BLaER1 (cell line): ENCODE results near the gene CDC42EP3.
A peak's percentile ranks its signal among the peaks of the same experiment; 100 is the strongest.

Experiments used
- H3K27ac ChIP-seq: shearing (Covaris generic); formaldehyde crosslinking; 2 replicates; pipeline ENCODE4 v1.8.1; 2022
- H3K27me3 ChIP-seq: shearing (Covaris generic); formaldehyde crosslinking; 2 replicates; pipeline ENCODE4 v1.8.1; 2022
- H3K36me3 ChIP-seq: shearing (Covaris generic); formaldehyde crosslinking; 2 replicates; pipeline ENCODE4 v1.8.1; 2022
- H3K4me1 ChIP-seq: shearing (Covaris generic); formaldehyde crosslinking; 2 replicates; pipeline ENCODE4 v1.8.1; 2022
- H3K4me2 ChIP-seq: shearing (Covaris generic); formaldehyde crosslinking; 2 replicates; pipeline ENCODE4 v1.8.1; 2022
- H3K4me3 ChIP-seq: shearing (Covaris generic); formaldehyde crosslinking; 2 replicates; pipeline ENCODE4 v1.8.1; 2022
- H3K9ac ChIP-seq: shearing (Covaris generic); formaldehyde crosslinking; 2 replicates; pipeline ENCODE4 v1.8.1; 2022
- H3K9me3 ChIP-seq: shearing (Covaris generic); formaldehyde crosslinking; 2 replicates; pipeline ENCODE4 v1.8.1; 2022
- H4K20me1 ChIP-seq: shearing (Covaris generic); formaldehyde crosslinking; 2 replicates; pipeline ENCODE4 v1.8.1; 2022
- Cebpa-rat ChIP-seq: shearing (Covaris generic); IDR thresholded peaks from 2 replicates; pipeline ENCODE4 v1.8.1; 2022

CDC42EP3 gene

DNA sequence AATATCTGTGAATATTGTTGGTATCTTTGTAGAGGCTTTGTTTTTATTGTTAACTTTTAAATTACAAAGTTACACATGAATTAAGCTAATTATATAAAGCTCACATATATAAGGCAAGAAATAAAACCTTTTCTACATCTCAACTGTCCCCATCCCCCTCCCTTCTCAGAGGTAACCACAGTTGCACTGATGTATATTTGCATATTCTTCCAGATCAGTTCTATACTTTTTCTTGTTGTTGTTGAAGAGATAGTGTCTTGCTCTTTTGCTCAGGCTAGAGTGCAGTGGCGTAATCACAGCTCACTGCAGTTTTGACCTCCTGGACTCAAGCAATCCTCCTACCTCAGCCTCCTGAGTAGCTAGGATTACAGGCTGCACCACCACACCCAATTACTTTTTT is 36.0 kb upstream of the CDC42EP3 start:
- Histone ChIP-seq H3K9me3 (peaks cover 10% of the 10 kb centered on the region), H3K27ac (no peak overlapping the region), H3K4me3 (no peak overlapping the region), H3K36me3 (no peaks in the 10 kb centered on the region), H3K4me1 (peaks cover 44% of the 10 kb centered on the region), H3K9ac (no peak overlapping the region), H3K4me2 (peak overlapping the region; percentile 3; the same call in 1 of the 2 replicates), H4K20me1 (no peaks in the 10 kb centered on the region), H3K27me3 (no peaks in the 10 kb centered on the region)
- no peak for TF ChIP-seq Cebpa-rat

DNA sequence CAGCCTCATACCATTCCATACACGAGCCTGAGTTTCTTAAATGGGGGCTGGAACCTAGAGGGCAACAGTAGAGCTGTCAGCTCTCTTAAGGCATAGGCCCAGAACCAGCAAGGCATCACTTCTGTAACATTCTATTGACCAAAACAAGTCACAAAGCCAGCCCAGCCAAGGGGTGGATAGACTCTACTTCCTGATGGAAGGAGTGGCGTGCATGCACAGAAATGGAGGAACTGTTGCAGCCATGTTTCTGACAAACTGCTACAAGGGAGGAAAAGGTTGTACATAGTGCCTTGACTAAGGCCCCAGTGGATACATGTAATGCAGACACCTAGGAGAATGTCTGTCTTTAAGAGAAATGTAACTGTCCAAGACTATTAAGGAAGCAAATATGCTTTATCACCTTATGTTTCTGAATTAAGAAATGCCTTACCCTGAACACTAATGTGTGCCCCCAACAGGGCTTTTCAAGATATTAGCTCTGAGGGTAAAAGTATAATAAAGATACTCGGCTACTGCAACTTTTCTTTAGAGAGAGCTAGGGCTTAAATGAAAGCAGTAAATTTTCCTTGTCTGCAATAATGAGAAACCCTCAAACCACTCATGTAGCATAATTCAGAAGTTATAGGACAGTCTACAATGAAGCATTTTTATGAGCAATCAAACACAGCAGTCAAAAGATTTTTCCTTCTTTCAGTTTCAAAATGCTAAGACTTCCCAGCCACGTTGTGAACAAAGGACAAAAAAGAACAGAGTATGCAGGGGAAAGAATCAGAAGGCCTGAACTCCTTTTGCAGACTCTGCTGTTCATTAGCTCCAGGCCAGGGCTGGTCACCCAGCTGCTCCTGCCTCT is 35.1 kb upstream of the CDC42EP3 start:
- Histone ChIP-seq H3K4me2 (0 out of 2 replicates have a peak overlapping the region, but pooled peaks have one; percentile 11), H4K20me1 (no peaks in the 10 kb centered on the region), H3K27me3 (no peaks in the 10 kb centered on the region), H3K4me1 (peaks cover 36% of the 10 kb centered on the region), H3K4me3 (no peak overlapping the region), H3K36me3 (no peaks in the 10 kb centered on the region), H3K9me3 (peaks cover 10% of the 10 kb centered on the region), H3K9ac (no peak overlapping the region), H3K27ac (no peak overlapping the region)
- no peak for TF ChIP-seq Cebpa-rat

DNA sequence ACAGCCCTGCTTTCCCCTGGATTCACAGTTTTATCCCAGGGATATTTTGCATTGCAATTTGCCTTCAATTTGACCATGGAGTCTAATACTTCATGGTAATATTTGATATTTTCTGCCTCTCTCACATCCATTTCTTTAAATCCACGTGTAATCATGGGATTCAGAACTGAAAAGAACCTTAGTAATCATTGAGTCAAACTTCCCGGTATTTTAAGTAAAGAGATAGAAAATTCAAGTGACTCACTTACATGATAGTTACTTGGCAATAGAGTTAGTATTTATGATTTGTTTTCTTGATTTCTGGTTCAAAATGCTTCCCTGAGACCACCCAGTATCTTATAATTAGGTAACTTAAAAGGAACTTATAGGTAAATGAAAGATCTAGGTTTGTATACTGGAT is 33.7 kb upstream of the CDC42EP3 start:
- no peak overlapping the region for H3K9ac ChIP-seq
- no peaks in the 10 kb centered on the region for H3K27me3 ChIP-seq
- no peak for TF ChIP-seq Cebpa-rat
- H3K4me3 ChIP-seq = no peak overlapping the region
- H3K9me3 ChIP-seq = peaks cover 10% of the 10 kb centered on the region
- H3K27ac ChIP-seq = no peak overlapping the region
- no peaks in the 10 kb centered on the region for H3K36me3 ChIP-seq
- H4K20me1 ChIP-seq = no peaks in the 10 kb centered on the region
- H3K4me2 ChIP-seq = no peak overlapping the region
- peaks cover 22% of the 10 kb centered on the region for H3K4me1 ChIP-seq

DNA sequence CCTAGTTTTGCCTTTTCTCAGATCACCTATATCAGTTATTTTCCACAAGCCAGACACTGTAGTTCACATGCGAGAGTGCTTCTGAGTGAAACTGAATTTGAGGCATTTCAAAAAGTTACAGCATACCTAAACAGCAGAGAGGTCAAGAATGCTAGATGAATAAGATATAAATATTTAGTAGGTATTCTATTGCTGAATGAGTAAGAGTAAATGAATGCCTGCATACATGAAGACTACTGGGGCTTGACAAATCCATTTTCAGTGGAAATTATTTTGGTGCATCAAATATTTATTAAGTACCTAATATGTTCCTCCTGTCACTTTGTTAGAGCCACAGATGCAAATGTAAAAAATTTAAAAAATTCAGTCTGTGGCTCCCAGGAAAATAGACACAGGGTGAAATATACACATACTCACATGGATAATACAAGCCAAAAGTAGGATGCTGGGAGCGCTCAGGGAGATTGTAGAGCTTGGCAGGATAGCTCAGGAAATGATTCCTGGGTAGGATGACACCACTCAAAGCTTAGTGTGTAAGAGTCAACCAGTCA is 27.6 kb upstream of the CDC42EP3 start:
- H3K4me3 ChIP-seq = no peak overlapping the region
- H4K20me1 ChIP-seq = no peaks in the 10 kb centered on the region

DNA sequence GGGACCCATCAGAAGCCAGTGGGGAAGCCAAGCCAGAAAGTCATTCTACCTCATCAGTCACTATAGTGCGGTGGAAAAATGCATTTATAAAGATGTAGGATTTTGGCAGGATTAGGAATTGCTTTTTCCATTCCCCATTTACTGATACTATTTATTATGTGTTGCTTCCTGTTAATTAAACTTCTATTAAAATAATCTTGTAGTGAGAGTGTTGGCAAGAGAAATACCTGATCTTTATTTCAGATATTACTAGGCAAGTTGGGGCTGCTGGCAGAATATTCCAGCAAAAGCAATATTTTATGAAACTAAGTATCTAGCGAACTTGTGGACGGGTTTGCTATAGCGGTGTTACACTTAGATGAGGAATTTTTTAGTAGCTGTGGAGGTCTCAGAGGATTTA is 23.9 kb upstream of the CDC42EP3 start:
- Histone ChIP-seq H3K27me3 (no peaks in the 10 kb centered on the region), H4K20me1 (no peaks in the 10 kb centered on the region), H3K27ac (no peak overlapping the region), H3K4me2 (no peak overlapping the region), H3K36me3 (no peaks in the 10 kb centered on the region), H3K9ac (no peak overlapping the region), H3K4me1 (no peaks in the 10 kb centered on the region), H3K4me3 (no peak overlapping the region), H3K9me3 (no peaks in the 10 kb centered on the region)
- no peak for TF ChIP-seq Cebpa-rat

More for the DNA sequence above, 27.6 kb upstream of the CDC42EP3 start:
- H3K9ac ChIP-seq = no peak overlapping the region
- H3K4me1 ChIP-seq = no peaks in the 10 kb centered on the region
- peaks cover 10% of the 10 kb centered on the region for H3K9me3 ChIP-seq
- H3K27ac ChIP-seq = no peak overlapping the region
- H3K27me3 ChIP-seq = no peaks in the 10 kb centered on the region
- no peak overlapping the region for H3K4me2 ChIP-seq
- H3K36me3 ChIP-seq = no peaks in the 10 kb centered on the region
- TF ChIP-seq Cebpa-rat = no peak

DNA sequence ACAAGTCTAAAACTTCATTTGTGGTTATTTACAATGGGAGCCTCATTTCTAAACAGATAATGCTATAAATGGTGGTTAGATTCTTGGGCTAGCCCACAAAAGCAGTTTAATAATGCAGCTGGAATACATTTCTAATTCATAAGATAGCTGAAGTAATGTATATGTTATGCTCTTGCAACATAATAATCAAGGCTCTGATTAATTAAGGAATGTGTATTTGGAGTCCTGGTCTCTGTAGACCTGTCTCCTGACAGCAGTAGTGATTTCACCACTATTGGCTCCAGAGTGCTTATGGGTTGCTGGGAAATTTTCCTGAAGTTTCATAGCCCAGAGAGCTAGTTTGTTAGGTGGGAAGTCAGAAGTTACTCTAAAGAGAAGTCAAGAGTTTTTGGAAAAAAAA is 21.3 kb upstream of the CDC42EP3 start:
- no peak overlapping the region for H3K4me2 ChIP-seq
- H3K4me1 ChIP-seq = no peaks in the 10 kb centered on the region
- H3K36me3 ChIP-seq = no peaks in the 10 kb centered on the region
- no peaks in the 10 kb centered on the region for H3K9me3 ChIP-seq
- H3K27ac ChIP-seq = no peak overlapping the region
- no peaks in the 10 kb centered on the region for H3K27me3 ChIP-seq
- no peak overlapping the region for H3K4me3 ChIP-seq
- TF ChIP-seq Cebpa-rat = no peak
- H4K20me1 ChIP-seq = no peaks in the 10 kb centered on the region
- H3K9ac ChIP-seq = no peak overlapping the region

DNA sequence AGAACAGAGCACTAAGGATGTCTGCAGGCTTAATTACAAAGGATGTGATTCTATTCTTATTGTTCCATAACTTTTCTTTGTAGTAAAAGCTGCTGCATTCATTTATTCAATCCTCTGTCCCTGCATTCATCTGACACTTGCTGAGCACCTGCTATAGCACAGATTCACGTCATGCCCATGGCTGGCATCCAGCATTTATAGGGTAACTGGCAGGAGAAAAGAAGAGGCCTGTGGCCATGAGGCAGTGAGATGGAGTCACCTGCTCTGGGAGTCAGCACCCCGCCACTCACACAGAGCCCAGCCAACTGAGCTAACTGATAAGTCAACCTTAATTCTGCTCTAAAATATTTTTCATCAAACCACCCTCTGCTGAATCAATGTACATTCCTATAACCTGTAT is 18.3 kb upstream of the CDC42EP3 start:
- no peaks in the 10 kb centered on the region for H3K4me1 ChIP-seq
- TF ChIP-seq Cebpa-rat = no peak
- no peaks in the 10 kb centered on the region for H3K27me3 ChIP-seq
- H3K4me2 ChIP-seq = no peak overlapping the region
- no peak overlapping the region for H3K4me3 ChIP-seq
- no peaks in the 10 kb centered on the region for H3K9me3 ChIP-seq
- no peak overlapping the region for H3K27ac ChIP-seq
- no peaks in the 10 kb centered on the region for H3K36me3 ChIP-seq
- H3K9ac ChIP-seq = no peak overlapping the region
- no peaks in the 10 kb centered on the region for H4K20me1 ChIP-seq

DNA sequence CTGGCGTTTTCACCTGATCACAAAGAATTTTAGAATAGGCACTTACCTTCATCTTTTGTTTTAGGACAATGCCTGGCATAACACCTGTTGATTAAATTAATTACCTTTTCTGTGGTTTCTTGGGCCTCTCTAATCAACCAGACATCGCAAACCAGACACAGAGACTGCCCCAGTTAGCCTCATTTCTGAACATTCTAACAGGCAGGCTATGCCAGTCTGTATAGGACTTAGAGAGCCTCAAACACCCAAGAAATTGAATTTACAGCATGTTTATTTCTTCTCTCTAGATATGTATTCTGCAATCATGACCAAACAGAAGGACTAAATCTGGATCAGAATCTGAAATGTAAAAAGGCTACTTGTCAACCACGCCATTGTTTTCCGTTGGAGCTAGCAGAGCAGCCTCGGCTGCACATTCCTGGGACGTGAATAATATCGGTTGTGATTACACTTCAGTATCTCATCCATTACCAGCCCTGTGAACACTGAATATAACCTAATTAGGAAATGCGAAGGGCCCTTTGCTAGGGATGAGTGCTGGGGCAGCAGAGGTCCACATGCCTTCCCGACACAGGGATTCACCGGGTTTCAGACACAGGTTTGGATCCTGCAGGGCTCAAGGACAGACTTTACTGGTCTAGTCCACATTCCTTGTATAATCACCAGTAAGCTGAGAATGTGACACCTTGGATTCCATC is 17.5 kb upstream of the CDC42EP3 start:
- no peak overlapping the region for H3K4me2 ChIP-seq
- H3K27ac ChIP-seq = no peak overlapping the region

DNA sequence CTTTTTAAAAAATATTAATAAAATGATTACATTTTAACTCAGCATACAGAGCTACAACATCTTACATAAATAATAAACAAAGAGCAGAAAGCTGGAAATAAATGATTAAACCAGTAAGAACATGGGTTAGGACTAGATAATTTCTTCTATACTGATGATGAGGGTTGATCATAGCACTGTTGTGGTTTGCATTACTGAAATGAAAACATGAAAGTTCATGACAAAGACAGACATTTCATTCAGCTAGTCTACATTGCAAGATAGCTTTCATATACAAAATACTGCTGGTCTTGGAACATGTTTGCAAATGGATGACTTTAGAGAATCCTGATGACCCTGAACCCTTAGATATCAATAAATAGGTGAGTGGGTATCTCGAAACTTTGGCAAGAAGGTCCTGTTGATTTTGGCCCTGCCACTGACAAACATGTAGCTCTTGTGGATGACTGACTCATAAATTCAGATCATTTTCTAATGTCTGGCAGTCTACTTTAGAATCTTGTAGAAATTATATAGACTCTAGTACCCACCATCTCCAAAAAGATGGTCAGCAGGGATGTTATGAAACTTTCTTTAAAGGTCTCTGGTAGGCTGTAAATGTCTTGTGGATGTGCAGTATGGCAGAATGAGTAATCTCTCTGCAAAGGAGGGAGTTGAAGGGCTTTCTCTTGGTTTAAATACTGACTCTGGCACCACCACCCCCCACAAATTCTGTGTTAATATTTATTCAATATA is 15.5 kb upstream of the CDC42EP3 start:
- H3K9ac ChIP-seq = no peak overlapping the region
- H3K27ac ChIP-seq = no peak overlapping the region
- H3K36me3 ChIP-seq = no peaks in the 10 kb centered on the region
- no peaks in the 10 kb centered on the region for H3K27me3 ChIP-seq
- no peaks in the 10 kb centered on the region for H3K9me3 ChIP-seq
- peaks cover 8% of the 10 kb centered on the region for H3K4me1 ChIP-seq
- H4K20me1 ChIP-seq = no peaks in the 10 kb centered on the region
- no peak for TF ChIP-seq Cebpa-rat
- no peak overlapping the region for H3K4me3 ChIP-seq
- H3K4me2 ChIP-seq = no peak overlapping the region

More for the DNA sequence above, 17.5 kb upstream of the CDC42EP3 start:
- Histone ChIP-seq H3K9me3 (no peaks in the 10 kb centered on the region), H3K4me3 (no peak overlapping the region), H3K36me3 (no peaks in the 10 kb centered on the region), H4K20me1 (no peaks in the 10 kb centered on the region), H3K4me1 (peaks cover 3% of the 10 kb centered on the region), H3K9ac (no peak overlapping the region), H3K27me3 (no peaks in the 10 kb centered on the region)
- no peak for TF ChIP-seq Cebpa-rat
